ENCODE measurements around the gene VASH1. TPM values are rescaled to one million over a fixed set of nuclear protein-coding genes. Genes with fewer than 3 reads are reported as not detected.

VASH1 gene
- total and polyA plus RNA-seq, 2 donors (not counting 3 experiments of a cell fraction or from before 2014, with no cell fraction given), result 39.8 to 168 TPM

DNA sequence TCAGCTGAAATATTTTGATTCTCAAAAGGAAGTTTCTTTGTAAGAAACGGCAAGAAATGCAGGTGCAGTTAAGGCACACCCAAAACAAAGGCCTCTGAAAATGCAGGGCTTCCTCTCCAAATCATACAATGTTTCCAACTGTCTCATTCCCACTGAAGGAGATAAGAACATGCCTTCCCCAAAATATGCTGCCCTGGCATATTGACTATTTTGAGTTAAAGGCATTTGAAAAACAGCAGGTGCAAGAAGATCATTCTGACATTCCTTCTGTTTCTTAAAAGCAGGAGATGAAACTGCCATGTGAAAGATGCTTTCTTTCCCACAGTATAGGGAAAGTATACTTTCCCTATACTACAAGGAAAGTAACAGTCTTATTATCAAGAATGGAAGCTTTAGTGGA, 33.4 kb upstream of the VASH1 start:
- no peak overlapping the region for H2AFZ ChIP-seq (ENCODE audit: low read depth, low read length)
- H3K27ac ChIP-seq (ENCODE audit: insufficient read depth, low read depth, low read length), result no peak overlapping the region
- dilution Hi-C loops (cut with MboI; ENCODE audit: extremely low pct_ligation_motif_present, low sequenced_read_pairs) (no loop called here), intact Hi-C loops (cut with micrococcal nuclease) (loop anchor here (1.0 kb wide), 1 partner anchor 8 kb away; no protein-coding TSS in a partner anchor)
- H3K36me3 ChIP-seq (ENCODE audit: control insufficient read depth in 2 of 2, extremely low read depth in 1 of 2, insufficient read depth in 2 of 2, low read length in 2 of 2), result no peaks in the 10 kb centered on the region
- H3K9me3 ChIP-seq (replicated peaks; ENCODE audit: control insufficient read depth, insufficient read depth, low read length), result no peaks in the 10 kb centered on the region
- H3K27me3 ChIP-seq (ENCODE audit: control insufficient read depth in 2 of 2, insufficient read depth in 2 of 2, low read length in 2 of 2), result peaks cover 8 to 12% of the 10 kb centered on the region in 2 experiments
- ChIA-PET POLR2A (interaction anchor here (0.5 kb wide), 1 partner anchor 245 kb away, joined by 9 read pairs; no protein-coding TSS in a partner anchor), CTCF (interaction anchor here (2.3 to 2.5 kb wide), 2 partner anchors 17 to 57 kb away, joined by 14 read pairs; no protein-coding TSS in a partner anchor)
- H3K4me3 ChIP-seq (replicated peaks in 1 of 3; ENCODE audit: insufficient read depth in 1 of 3, low read depth in 1 of 3, low read length in 3 of 3), result no peak overlapping the region
- no TSS peak for BruUV-seq (replicated peaks)
- no peak overlapping the region for H3K9ac ChIP-seq (replicated peaks; ENCODE audit: extremely low read depth, insufficient read depth, low read length)
- no peak for TF ChIP-seq FOS (IDR thresholded peaks at IDR 0.05; ENCODE audit: borderline replicate concordance, insufficient read depth, low read length)
- no peak for TF ChIP-seq GATA2 (IDR thresholded peaks at IDR 0.05; ENCODE audit: insufficient read depth, insufficient read length, low read depth, low read length)
- TF ChIP-seq JUN (IDR thresholded peaks at IDR 0.05; ENCODE audit: borderline replicate concordance, insufficient read depth, insufficient read length, low read depth), result no peak
- no peaks in the 10 kb centered on the region for H3K79me2 ChIP-seq (ENCODE audit: control insufficient read depth, insufficient read depth, low read length)
- H4K20me1 ChIP-seq (replicated peaks; ENCODE audit: control insufficient read depth, extremely low read depth, insufficient read depth, low read length), result no peaks in the 10 kb centered on the region
- DNase-seq (ENCODE audit: low read depth, low spot score) (peak; percentile 24), FAIRE-seq (no peak)
- H3K4me2 ChIP-seq (ENCODE audit: insufficient read depth, low read length), result no peak overlapping the region
- no peaks in the 10 kb centered on the region for H3K9me1 ChIP-seq (replicated peaks; ENCODE audit: control insufficient read depth, extremely low read depth, insufficient read depth, low read length)
- peaks cover 3% of the 10 kb centered on the region for H3K4me1 ChIP-seq (ENCODE audit: control insufficient read depth, extremely low read depth, insufficient read depth, low read length)

DNA sequence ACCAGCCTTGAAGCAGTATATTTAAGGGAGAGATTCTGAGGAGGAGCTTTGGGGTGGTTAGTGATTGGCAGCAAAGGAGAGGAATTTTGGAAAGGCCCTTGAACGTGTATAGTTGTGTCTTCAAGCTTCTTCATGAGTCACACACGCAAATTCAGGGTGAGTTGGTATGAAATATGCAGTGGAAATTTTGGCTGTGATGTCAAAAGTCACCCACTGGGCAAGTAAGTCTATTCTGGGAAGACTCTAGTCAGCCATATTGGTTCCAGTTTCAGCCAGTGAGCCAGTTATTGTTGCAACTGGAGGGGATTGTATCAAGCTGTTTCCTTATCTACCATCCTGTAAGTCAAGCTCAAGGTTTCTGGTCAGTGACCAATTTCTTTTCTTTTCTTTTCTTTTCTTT, 32.0 kb upstream of the VASH1 start:
- H3K4me3 ChIP-seq (replicated peaks in 1 of 3; ENCODE audit: insufficient read depth in 1 of 3, low read depth in 1 of 3, low read length in 3 of 3), result no peak overlapping the region
- intact Hi-C loops (cut with micrococcal nuclease), result no loop called here
- CTCF ChIA-PET, result interaction anchor here (1.2 to 2.5 kb wide), 5 partner anchors 9 to 56 kb away, joined by 3 to 14 read pairs (median 4); no protein-coding TSS in a partner anchor
- no peaks in the 10 kb centered on the region for H4K20me1 ChIP-seq (replicated peaks; ENCODE audit: control insufficient read depth, extremely low read depth, insufficient read depth, low read length)
- H3K9me3 ChIP-seq (replicated peaks; ENCODE audit: control insufficient read depth, insufficient read depth, low read length), result no peaks in the 10 kb centered on the region
- no peaks in the 10 kb centered on the region for H3K9me1 ChIP-seq (replicated peaks; ENCODE audit: control insufficient read depth, extremely low read depth, insufficient read depth, low read length)
- dilution Hi-C loops (cut with MboI; ENCODE audit: extremely low pct_ligation_motif_present, low sequenced_read_pairs), result no loop called here
- no peak overlapping the region for H3K9ac ChIP-seq (replicated peaks; ENCODE audit: extremely low read depth, insufficient read depth, low read length)
- H3K79me2 ChIP-seq (ENCODE audit: control insufficient read depth, insufficient read depth, low read length), result no peaks in the 10 kb centered on the region
- no peaks in the 10 kb centered on the region for H3K36me3 ChIP-seq (ENCODE audit: control insufficient read depth in 2 of 2, extremely low read depth in 1 of 2, insufficient read depth in 2 of 2, low read length in 2 of 2)
- H3K27me3 ChIP-seq (ENCODE audit: control insufficient read depth in 2 of 2, insufficient read depth in 2 of 2, low read length in 2 of 2), result peaks cover 8 to 12% of the 10 kb centered on the region in 2 experiments
- BruUV-seq (replicated peaks), result no TSS peak
- no peak overlapping the region for H3K4me2 ChIP-seq (ENCODE audit: insufficient read depth, low read length)
- peaks cover 3% of the 10 kb centered on the region for H3K4me1 ChIP-seq (ENCODE audit: control insufficient read depth, extremely low read depth, insufficient read depth, low read length)
- no peak overlapping the region for H3K27ac ChIP-seq (ENCODE audit: insufficient read depth, low read depth, low read length)
- TF ChIP-seq GATA2 (IDR thresholded peaks at IDR 0.05; ENCODE audit: insufficient read depth, insufficient read length, low read depth, low read length) (no peak), POLR2A (IDR thresholded peaks at IDR 0.05; ENCODE audit: low read depth, low read length) (no peak), FOS (IDR thresholded peaks at IDR 0.05; ENCODE audit: borderline replicate concordance, insufficient read depth, low read length) (no peak), MYC (IDR thresholded peaks at IDR 0.05; ENCODE audit: low read depth, low read length) (no peak)
- DNase-seq (ENCODE audit: low read depth, low spot score), result no peak
- H2AFZ ChIP-seq (ENCODE audit: low read depth, low read length), result no peak overlapping the region
- no peak for FAIRE-seq
- POLR2A ChIA-PET, result no interaction called here
